Measurements from ENCODE around the gene F8.

Gene F8

DNA sequence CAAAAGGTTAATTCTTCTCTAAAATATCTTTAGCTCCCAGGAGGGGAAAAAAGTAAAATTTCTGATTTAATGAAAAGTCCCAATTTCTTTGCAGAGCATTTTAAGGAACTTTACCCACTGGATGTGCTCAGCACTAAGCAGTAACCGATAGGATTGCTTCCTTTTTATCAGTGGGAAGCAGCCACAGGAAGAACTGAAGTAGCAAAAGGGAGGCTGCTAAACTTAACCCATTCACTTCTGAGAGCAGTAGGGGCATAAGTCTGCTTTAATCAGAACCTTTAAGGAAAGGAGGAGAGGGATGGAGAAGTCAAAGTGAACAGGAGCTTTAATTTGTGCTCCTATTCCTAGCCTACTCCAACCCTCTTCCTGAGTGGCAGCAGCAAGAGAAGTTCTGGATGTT lies at the start of gene F8:
TSS of gene F8 (minus strand) at position 139 of the 400 bp plus-strand sequence. CDS start 171 bp downstream, outside the sequence.
- no peak for DNase-seq
- intact Hi-C loops (cut with DNase I), result no loop called here

- DNase-seq, result peak in 3 of 10 donors; percentile 13 to 74 (median 13)
- intact Hi-C loops (cut with DNase I), result loop anchor here (5.0 to 10.0 kb wide), 2 partner anchors 44 to 143 kb away; partner anchors contain the start of genes FUNDC2 and VBP1
Measured at GRCh38 chrX:155071694-155072280, 49.3 kb upstream of the F8 start.

GRCh38 chrX:155070975-155071693 lies 48.6 kb upstream of the F8 start, which contains the start of the genes BRCC3, CMC4 and MTCP1:
Gene BRCC3, plus strand, starts transcription at chrX:155071508. Its CDS starts 20 bp downstream, at chrX:155071528.
Gene CMC4, minus strand, starts transcription at chrX:155071136. Its CDS starts 7,113 bp downstream, at chrX:155064023.
Gene MTCP1, minus strand, starts transcription at chrX:155071136. Its CDS starts 5,126 bp downstream, at chrX:155066010.
- intact Hi-C loops (cut with DNase I), result loop anchor here (5.0 to 10.0 kb wide), 2 partner anchors 44 to 144 kb away; partner anchors contain the start of genes FUNDC2 and VBP1
- DNase-seq, result peak; percentile 63 to 97 (median 76)

DNA sequence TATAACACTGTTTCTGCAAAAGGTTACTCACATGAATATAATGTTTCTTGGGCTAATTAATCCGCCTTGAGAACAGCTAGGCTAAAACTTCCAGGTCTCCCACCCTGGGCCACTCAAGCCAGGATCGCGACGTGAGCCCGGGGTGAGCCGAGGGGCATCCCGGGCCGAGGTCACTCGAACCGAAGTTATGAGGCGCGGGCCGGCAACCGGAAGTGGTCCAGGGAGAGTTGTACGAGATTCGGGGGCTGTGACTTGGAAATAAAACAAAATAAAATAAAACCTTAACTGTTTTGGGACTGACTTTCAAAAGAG lies 48.1 kb upstream of the F8 start:
- DNase-seq, result peak in 2 of 10 donors; percentile 18 to 72
- intact Hi-C loops (cut with DNase I), result loop anchor here (5.0 to 10.0 kb wide), 2 partner anchors 43 to 144 kb away; partner anchors contain the start of genes FUNDC2 and VBP1

GRCh38 chrX:155070038-155070437 lies 47.5 kb upstream of the F8 start:
- no peak for DNase-seq
- intact Hi-C loops (cut with DNase I), result loop anchor here (5.0 to 10.0 kb wide), 2 partner anchors 43 to 145 kb away; partner anchors contain the start of genes FUNDC2 and VBP1

- DNase-seq, result no peak
- intact Hi-C loops (cut with DNase I), result no loop called here
Measured at GRCh38 chrX:155069414-155069813, 46.9 kb upstream of the F8 start.

DNA sequence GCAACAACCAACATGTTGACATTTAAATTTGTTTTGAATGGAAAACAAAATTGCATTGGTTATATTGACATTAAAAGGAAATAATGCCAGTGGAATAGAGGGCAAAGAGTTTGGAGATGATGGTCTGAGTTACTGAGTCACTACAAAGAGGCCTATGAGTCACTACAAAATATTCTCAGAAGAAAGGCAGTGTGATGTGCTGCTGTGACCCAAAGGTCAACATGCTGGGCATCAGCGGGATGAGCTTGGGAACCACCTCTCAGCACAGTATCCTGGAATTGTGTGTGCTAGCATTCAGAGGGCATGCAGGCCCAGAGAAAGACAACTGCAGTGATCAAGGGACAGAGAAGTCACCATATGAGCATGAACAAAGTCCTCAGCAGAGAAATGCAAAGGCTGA lies 45.6 kb upstream of the F8 start:
- intact Hi-C loops (cut with DNase I), result no loop called here

DNA sequence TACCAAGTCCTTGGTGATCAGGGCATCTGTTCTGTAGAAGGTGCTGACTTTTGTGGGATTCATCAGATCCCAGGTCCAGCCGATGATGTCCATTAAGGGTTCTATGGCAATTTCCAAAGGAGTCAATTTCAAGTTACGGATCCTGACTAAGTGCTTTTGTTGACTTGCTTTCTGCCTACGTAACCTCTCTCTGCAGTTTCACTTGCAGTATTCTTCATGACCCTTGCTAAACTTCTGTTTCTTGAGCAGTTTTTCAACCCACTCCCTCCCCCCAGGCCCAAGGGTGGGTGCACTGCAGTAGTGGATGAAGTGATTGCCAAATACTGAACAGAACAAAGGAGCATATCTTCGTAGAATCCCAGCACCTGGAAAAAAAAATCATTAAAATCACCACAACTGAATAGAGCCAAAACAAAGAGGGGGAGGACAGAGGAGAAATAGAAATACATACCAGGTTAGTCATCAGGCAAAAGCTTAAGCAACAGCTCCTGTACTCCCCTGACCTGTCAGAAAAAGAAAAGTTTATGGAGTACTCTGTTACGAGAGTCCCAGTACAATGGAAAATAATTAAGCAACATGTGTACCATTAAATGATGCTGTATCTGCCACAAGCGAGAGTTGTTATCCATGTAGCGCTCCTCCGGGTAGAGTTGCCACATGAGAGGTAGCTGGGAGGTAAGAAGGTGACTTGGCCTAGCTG lies 42.7 kb upstream of the F8 start:
- no peak for DNase-seq
- intact Hi-C loops (cut with DNase I), result no loop called here

More for the DNA sequence above, 45.6 kb upstream of the F8 start:
- no peak for DNase-seq

DNA sequence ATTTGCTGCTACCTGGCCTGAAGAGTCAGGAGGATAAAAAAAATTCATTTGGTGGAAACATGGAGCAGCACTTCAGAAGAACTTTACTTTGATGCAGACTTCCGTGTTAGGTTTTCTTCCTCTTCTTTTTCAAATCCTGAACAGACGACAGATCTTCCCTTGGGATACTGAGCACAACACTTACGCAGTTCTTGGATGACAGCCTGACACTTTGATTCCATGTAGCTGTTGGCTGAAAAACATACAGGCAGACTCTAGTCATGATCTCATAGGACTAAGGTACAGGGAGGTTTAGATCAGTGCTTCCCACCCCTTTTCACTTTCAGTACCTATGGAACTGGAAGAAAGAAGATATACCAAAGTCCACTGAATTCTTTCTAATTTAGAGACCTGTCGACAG lies 39.2 kb upstream of the F8 start:
- DNase-seq, result no peak
- intact Hi-C loops (cut with DNase I), result no loop called here

DNA sequence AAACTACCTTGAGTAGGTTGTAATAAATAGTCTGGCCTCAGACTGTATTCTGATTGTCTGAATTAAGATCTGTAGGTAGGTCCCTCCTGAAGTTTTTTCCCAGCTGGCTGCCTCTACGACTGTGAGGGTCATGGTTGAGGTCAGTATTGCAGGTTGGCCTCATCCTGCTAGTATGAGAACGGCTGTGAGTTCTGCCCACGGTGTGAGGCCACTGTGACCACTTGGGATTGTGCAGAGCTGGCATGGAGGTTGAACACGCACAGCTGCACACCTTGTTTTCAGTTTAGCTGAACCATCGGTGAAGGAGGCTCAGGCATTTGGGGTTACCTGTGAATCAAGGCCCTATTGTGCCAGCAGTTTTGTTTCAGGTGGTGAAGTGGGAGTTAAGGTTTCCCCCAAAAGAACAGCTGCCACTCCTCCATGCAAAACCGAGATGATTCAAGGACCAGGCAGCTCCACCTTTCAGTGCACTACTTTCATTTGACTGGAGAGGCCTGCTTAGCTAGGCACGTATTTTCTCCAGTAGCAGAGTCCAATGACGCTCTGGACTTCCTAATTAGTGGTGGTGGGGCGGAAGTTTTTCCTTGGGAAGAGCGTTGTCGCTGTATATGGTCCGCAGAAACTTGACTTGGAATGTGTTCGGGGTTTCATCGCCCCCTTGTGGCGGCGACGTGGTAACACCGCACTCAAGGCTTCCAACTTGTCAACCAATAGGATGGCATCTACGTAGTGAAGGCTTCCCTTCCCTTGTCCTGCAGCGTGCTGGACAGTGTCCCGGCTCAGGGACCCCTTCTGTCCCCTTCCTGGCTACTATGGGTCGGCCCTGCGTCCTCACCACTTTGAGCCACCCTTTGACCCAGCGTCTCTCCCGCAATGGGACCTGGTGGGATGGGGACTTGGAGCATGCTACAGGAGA lies 34.6 kb upstream of the F8 start:
- peak in 9 of 10 donors; percentile 17 to 93 (median 50) for DNase-seq
- intact Hi-C loops (cut with DNase I), result loop anchor here (2.0 kb wide), 1 partner anchor 76 kb away; no protein-coding TSS in a partner anchor

GRCh38 chrX:155056471-155056870 lies 33.9 kb upstream of the F8 start:
- intact Hi-C loops (cut with DNase I), result loop anchor here (2.0 kb wide), 1 partner anchor 76 kb away; no protein-coding TSS in a partner anchor
- DNase-seq, result no peak

DNA sequence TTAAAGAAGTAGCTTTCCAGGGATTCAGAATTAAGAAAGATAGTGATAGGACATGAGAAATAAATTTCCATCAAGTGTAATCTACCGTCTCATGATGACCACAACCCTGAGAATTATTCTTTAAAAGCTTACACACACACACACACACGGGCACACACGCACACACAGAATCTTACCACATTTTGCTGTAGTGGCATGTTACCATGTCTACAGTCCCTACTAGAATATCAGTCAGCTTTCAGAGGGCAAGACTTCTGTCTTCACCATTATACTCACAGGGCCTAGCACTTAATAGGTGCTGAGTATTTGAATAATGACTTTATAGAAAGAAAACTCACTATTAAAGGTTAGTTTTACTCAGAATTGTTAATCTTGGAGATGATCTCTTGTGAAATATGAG lies 33.0 kb upstream of the F8 start:
- DNase-seq, result no peak
- intact Hi-C loops (cut with DNase I), result no loop called here

DNA sequence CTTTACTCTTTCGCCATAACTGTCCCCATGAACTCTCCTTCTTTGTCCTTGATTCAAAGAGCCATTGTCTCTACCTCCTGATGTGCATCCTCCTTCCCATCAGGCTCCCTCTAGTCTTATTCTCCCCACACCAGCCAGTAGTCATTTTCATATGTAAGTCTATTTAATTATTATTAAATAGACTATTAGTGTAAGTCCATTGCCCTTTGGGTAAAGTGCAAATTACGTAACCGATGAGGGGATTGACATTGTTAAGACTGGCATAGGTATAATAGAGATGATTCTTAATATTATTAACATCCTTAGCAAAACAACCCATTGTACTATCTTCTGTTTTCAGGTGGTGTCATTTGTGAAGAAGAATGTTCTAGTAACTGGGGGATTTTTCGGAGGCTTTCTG lies 31.7 kb upstream of the F8 start:
- intact Hi-C loops (cut with DNase I), result no loop called here
- no peak for DNase-seq

- intact Hi-C loops (cut with DNase I), result no loop called here
- DNase-seq, result no peak
Measured at GRCh38 chrX:155053656-155054055, 31.1 kb upstream of the F8 start.

GRCh38 chrX:155052738-155053498 lies 30.4 kb upstream of the F8 start:
- intact Hi-C loops (cut with DNase I), result no loop called here
- no peak for DNase-seq

DNA sequence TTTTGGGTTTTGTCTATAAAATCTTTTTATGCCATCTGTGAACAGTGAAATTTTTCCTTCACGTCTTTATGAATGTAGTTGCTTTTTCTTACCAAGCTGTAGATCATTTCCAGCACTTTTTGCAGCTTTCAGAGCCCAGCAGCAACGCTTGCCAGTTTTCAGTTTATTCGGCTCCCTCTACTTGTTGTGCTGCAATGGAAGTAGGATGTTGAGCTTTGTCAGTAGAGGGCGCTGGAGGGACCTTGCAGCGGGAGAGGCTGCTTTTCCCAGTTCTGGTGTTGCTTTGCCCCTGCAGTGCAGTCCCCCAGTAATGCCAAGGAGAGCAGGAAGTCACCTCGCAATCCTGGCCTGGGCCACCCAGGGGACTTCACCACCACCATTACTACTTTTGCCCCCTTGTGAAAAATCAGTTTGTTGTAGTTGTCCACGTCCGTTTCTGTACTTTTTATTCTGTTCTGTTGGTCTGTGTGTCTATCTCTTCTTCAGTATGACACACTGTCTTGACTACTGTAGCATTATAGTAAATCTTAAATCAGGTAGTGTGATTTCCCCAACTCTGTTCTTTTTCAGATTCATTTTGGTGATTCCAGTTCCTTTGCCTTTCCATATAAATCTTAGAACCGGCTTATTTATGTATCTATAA lies 26.6 kb upstream of the F8 start:
- DNase-seq, result peak in 7 of 10 donors; percentile 11 to 92 (median 33)
- intact Hi-C loops (cut with DNase I), result no loop called here

GRCh38 chrX:155046811-155047528 lies 24.4 kb upstream of the F8 start:
- intact Hi-C loops (cut with DNase I), result no loop called here
- no peak for DNase-seq
